Measurements from ENCODE around the gene LRRN4. TPM values are rescaled to one million over a fixed set of nuclear protein-coding genes. Genes with fewer than 3 reads are reported as not detected.

LRRN4 gene
- polyA plus RNA-seq, 4 donors, result 0.06 to 0.15 TPM; not detected in 2

- H3K9me3 ChIP-seq (ENCODE audit: control insufficient read depth in 2 of 2, insufficient read depth in 1 of 2, low read depth in 1 of 2, low read length in 1 of 2), result no peaks in the 10 kb centered on the region
- no peaks in the 10 kb centered on the region for H3K27me3 ChIP-seq (ENCODE audit: control insufficient read depth in 3 of 3, insufficient read depth in 3 of 3, low read length in 3 of 3)
- H3K4me1 ChIP-seq (ENCODE audit: control insufficient read depth in 3 of 3, insufficient read depth in 2 of 3, low read depth in 1 of 3, low read length in 2 of 3), result peaks cover 0 to 24% (median 2%) of the 10 kb centered on the region in 3 donors
- peaks cover 0 to 29% (median 3%) of the 10 kb centered on the region in 3 donors for H3K36me3 ChIP-seq (ENCODE audit: control insufficient read depth in 3 of 3, insufficient read depth in 2 of 3, low read depth in 1 of 3, low read length in 3 of 3)
- no peak for FAIRE-seq
- no peak for DNase-seq
- WGBS, 3 donors, result 87 to 90% (median 89%) methylated on average over 6 of the region's 6 CpGs
- H3K4me3 ChIP-seq (ENCODE audit: low read depth in 1 of 3, low read length in 3 of 3), result no peak overlapping the region
- H3K27ac ChIP-seq (ENCODE audit: low read depth in 1 of 3, low read length in 2 of 3), result no peak overlapping the region
These were observed 17.2 kb upstream of the LRRN4 start for GRCh38 chr20:6070829-6071695.

- Histone ChIP-seq H3K27ac (ENCODE audit: low read depth in 1 of 3, low read length in 2 of 3) (no peak overlapping the region), H3K9me3 (ENCODE audit: control insufficient read depth in 2 of 2, insufficient read depth in 1 of 2, low read depth in 1 of 2, low read length in 1 of 2) (no peaks in the 10 kb centered on the region), H3K36me3 (ENCODE audit: control insufficient read depth in 3 of 3, insufficient read depth in 2 of 3, low read depth in 1 of 3, low read length in 3 of 3) (peaks cover 0 to 25% (median 3%) of the 10 kb centered on the region in 3 donors), H3K27me3 (ENCODE audit: control insufficient read depth in 3 of 3, insufficient read depth in 3 of 3, low read length in 3 of 3) (no peaks in the 10 kb centered on the region), H3K4me3 (ENCODE audit: low read depth in 1 of 3, low read length in 3 of 3) (no peak overlapping the region), H3K4me1 (ENCODE audit: control insufficient read depth in 3 of 3, insufficient read depth in 2 of 3, low read depth in 1 of 3, low read length in 2 of 3) (peaks cover 0 to 11% (median 2%) of the 10 kb centered on the region in 3 donors)
- FAIRE-seq (no peak), DNase-seq (no peak)
- 83 to 92% (median 91%) methylated on average over 2 of the region's 2 CpGs for WGBS, 3 donors
These were observed 15.8 kb upstream of the LRRN4 start for GRCh38 chr20:6069669-6070068.

- Histone ChIP-seq H3K27me3 (ENCODE audit: control insufficient read depth in 3 of 3, insufficient read depth in 3 of 3, low read length in 3 of 3) (no peaks in the 10 kb centered on the region), H3K4me3 (ENCODE audit: low read depth in 1 of 3, low read length in 3 of 3) (no peak overlapping the region), H3K4me1 (ENCODE audit: control insufficient read depth in 3 of 3, insufficient read depth in 2 of 3, low read depth in 1 of 3, low read length in 2 of 3) (peaks cover 0 to 4% (median 2%) of the 10 kb centered on the region in 3 donors), H3K9me3 (ENCODE audit: control insufficient read depth in 2 of 2, insufficient read depth in 1 of 2, low read depth in 1 of 2, low read length in 1 of 2) (no peaks in the 10 kb centered on the region), H3K27ac (ENCODE audit: low read depth in 1 of 3, low read length in 2 of 3) (no peak overlapping the region), H3K36me3 (ENCODE audit: control insufficient read depth in 3 of 3, insufficient read depth in 2 of 3, low read depth in 1 of 3, low read length in 3 of 3) (peaks cover 0 to 20% (median 0%) of the 10 kb centered on the region in 3 donors)
- FAIRE-seq (no peak), DNase-seq (peak in 1 of 2 donors; percentile 44)
- WGBS, 3 donors, result 7 to 54% (median 21%) methylated on average over 4 of the region's 4 CpGs
These were observed 14.0 kb upstream of the LRRN4 start for GRCh38 chr20:6067763-6068318.

- no peak overlapping the region for H3K4me3 ChIP-seq (ENCODE audit: low read depth in 1 of 3, low read length in 3 of 3)
- peaks cover 0 to 13% (median 0%) of the 10 kb centered on the region in 3 donors for H3K36me3 ChIP-seq (ENCODE audit: control insufficient read depth in 3 of 3, insufficient read depth in 2 of 3, low read depth in 1 of 3, low read length in 3 of 3)
- FAIRE-seq (no peak), DNase-seq (no peak)
- no peaks in the 10 kb centered on the region for H3K9me3 ChIP-seq (ENCODE audit: control insufficient read depth in 2 of 2, insufficient read depth in 1 of 2, low read depth in 1 of 2, low read length in 1 of 2)
- WGBS, 3 donors, result 85 to 87% (median 87%) methylated on average over 3 of the region's 3 CpGs
- peaks cover 0 to 4% (median 2%) of the 10 kb centered on the region in 3 donors for H3K4me1 ChIP-seq (ENCODE audit: control insufficient read depth in 3 of 3, insufficient read depth in 2 of 3, low read depth in 1 of 3, low read length in 2 of 3)
- H3K27me3 ChIP-seq (ENCODE audit: control insufficient read depth in 3 of 3, insufficient read depth in 3 of 3, low read length in 3 of 3), result no peaks in the 10 kb centered on the region
- no peak overlapping the region for H3K27ac ChIP-seq (ENCODE audit: low read depth in 1 of 3, low read length in 2 of 3)
These were observed 12.7 kb upstream of the LRRN4 start for GRCh38 chr20:6066582-6066981.

GRCh38 chr20:6061544-6061943 is 7.7 kb upstream of the LRRN4 start:
- no peak for DNase-seq
- Histone ChIP-seq H3K4me1 (ENCODE audit: control insufficient read depth in 3 of 3, insufficient read depth in 2 of 3, low read depth in 1 of 3, low read length in 2 of 3) (peaks cover 0 to 11% (median 0%) of the 10 kb centered on the region in 3 donors), H3K27me3 (ENCODE audit: control insufficient read depth in 3 of 3, insufficient read depth in 3 of 3, low read length in 3 of 3) (no peaks in the 10 kb centered on the region), H3K36me3 (ENCODE audit: control insufficient read depth in 3 of 3, insufficient read depth in 2 of 3, low read depth in 1 of 3, low read length in 3 of 3) (peaks cover 0 to 3% (median 0%) of the 10 kb centered on the region in 3 donors), H3K27ac (ENCODE audit: low read depth in 1 of 3, low read length in 2 of 3) (no peak overlapping the region), H3K4me3 (ENCODE audit: low read depth in 1 of 3, low read length in 3 of 3) (no peak overlapping the region), H3K9me3 (ENCODE audit: control insufficient read depth in 2 of 2, insufficient read depth in 1 of 2, low read depth in 1 of 2, low read length in 1 of 2) (no peaks in the 10 kb centered on the region)
- FAIRE-seq, result no peak
- 50 to 61% (median 53%) methylated on average over 2 of the region's 2 CpGs for WGBS, 3 donors

GRCh38 chr20:6060213-6060612 is 6.4 kb upstream of the LRRN4 start:
- H3K4me1 ChIP-seq (ENCODE audit: control insufficient read depth in 3 of 3, insufficient read depth in 2 of 3, low read depth in 1 of 3, low read length in 2 of 3), result peaks cover 0 to 11% (median 0%) of the 10 kb centered on the region in 3 donors
- no peaks in the 10 kb centered on the region for H3K27me3 ChIP-seq (ENCODE audit: control insufficient read depth in 3 of 3, insufficient read depth in 3 of 3, low read length in 3 of 3)
- no peak overlapping the region for H3K27ac ChIP-seq (ENCODE audit: low read depth in 1 of 3, low read length in 2 of 3)
- no peak overlapping the region for H3K4me3 ChIP-seq (ENCODE audit: low read depth in 1 of 3, low read length in 3 of 3)
- 63 to 80% (median 77%) methylated on average over 6 of the region's 6 CpGs for WGBS, 3 donors
- FAIRE-seq, result no peak
- H3K9me3 ChIP-seq (ENCODE audit: control insufficient read depth in 2 of 2, insufficient read depth in 1 of 2, low read depth in 1 of 2, low read length in 1 of 2), result no peaks in the 10 kb centered on the region
- DNase-seq, result no peak
- peaks cover 0 to 3% (median 0%) of the 10 kb centered on the region in 3 donors for H3K36me3 ChIP-seq (ENCODE audit: control insufficient read depth in 3 of 3, insufficient read depth in 2 of 3, low read depth in 1 of 3, low read length in 3 of 3)

GRCh38 chr20:6058684-6059295 is 4.9 kb upstream of the LRRN4 start:
- Histone ChIP-seq H3K27me3 (ENCODE audit: control insufficient read depth in 3 of 3, insufficient read depth in 3 of 3, low read length in 3 of 3) (peaks cover 0 to 4% (median 3%) of the 10 kb centered on the region in 3 donors), H3K27ac (ENCODE audit: low read depth in 1 of 3, low read length in 2 of 3) (no peak overlapping the region), H3K36me3 (ENCODE audit: control insufficient read depth in 3 of 3, insufficient read depth in 2 of 3, low read depth in 1 of 3, low read length in 3 of 3) (peaks cover 0 to 3% (median 0%) of the 10 kb centered on the region in 3 donors), H3K4me3 (ENCODE audit: low read depth in 1 of 3, low read length in 3 of 3) (no peak overlapping the region), H3K9me3 (ENCODE audit: control insufficient read depth in 2 of 2, insufficient read depth in 1 of 2, low read depth in 1 of 2, low read length in 1 of 2) (no peaks in the 10 kb centered on the region), H3K4me1 (ENCODE audit: control insufficient read depth in 3 of 3, insufficient read depth in 2 of 3, low read depth in 1 of 3, low read length in 2 of 3) (peaks cover 0 to 11% (median 0%) of the 10 kb centered on the region in 3 donors)
- peak; percentile 22 to 47 for DNase-seq
- FAIRE-seq, result no peak
- 10 to 30% (median 16%) methylated on average over 7 of the region's 7 CpGs for WGBS, 3 donors

GRCh38 chr20:6057691-6058090 is 3.8 kb upstream of the LRRN4 start:
- peaks cover 0 to 11% (median 0%) of the 10 kb centered on the region in 3 donors for H3K4me1 ChIP-seq (ENCODE audit: control insufficient read depth in 3 of 3, insufficient read depth in 2 of 3, low read depth in 1 of 3, low read length in 2 of 3)
- 65 to 76% (median 67%) methylated on average over 2 of the region's 2 CpGs for WGBS, 3 donors
- H3K4me3 ChIP-seq (ENCODE audit: low read depth in 1 of 3, low read length in 3 of 3), result no peak overlapping the region
- no peaks in the 10 kb centered on the region for H3K9me3 ChIP-seq (ENCODE audit: control insufficient read depth in 2 of 2, insufficient read depth in 1 of 2, low read depth in 1 of 2, low read length in 1 of 2)
- no peak for FAIRE-seq
- H3K27ac ChIP-seq (ENCODE audit: low read depth in 1 of 3, low read length in 2 of 3), result no peak overlapping the region
- DNase-seq, result no peak
- H3K36me3 ChIP-seq (ENCODE audit: control insufficient read depth in 3 of 3, insufficient read depth in 2 of 3, low read depth in 1 of 3, low read length in 3 of 3), result peaks cover 0 to 3% (median 0%) of the 10 kb centered on the region in 3 donors
- H3K27me3 ChIP-seq (ENCODE audit: control insufficient read depth in 3 of 3, insufficient read depth in 3 of 3, low read length in 3 of 3), result peaks cover 6 to 9% (median 7%) of the 10 kb centered on the region in 3 donors

Measured in small intestine (tissue), 7 donors.